HT1080 (cell line): ENCODE results near the gene ACTR8. TPM values are rescaled to one million over a fixed set of nuclear protein-coding genes. Genes with fewer than 3 reads are reported as not detected.

Source experiments
- DNase-seq: peaks from one replicate; pipeline ENCODE4 v3.0.0-alpha.2; 2015; ENCODE audit warnings: low read depth
- total RNA-seq: library from RNA; depleted of rRNA; stranded (reverse); fragments of >200 nt; shearing (Covaris generic); gene quantifications from 2 replicates; pipeline ENCODE4 v1.2.3, GENCODE V29; 2014

Gene ACTR8
- total RNA-seq, 1 experiment from 2014 or later = 20.7 TPM

DNA sequence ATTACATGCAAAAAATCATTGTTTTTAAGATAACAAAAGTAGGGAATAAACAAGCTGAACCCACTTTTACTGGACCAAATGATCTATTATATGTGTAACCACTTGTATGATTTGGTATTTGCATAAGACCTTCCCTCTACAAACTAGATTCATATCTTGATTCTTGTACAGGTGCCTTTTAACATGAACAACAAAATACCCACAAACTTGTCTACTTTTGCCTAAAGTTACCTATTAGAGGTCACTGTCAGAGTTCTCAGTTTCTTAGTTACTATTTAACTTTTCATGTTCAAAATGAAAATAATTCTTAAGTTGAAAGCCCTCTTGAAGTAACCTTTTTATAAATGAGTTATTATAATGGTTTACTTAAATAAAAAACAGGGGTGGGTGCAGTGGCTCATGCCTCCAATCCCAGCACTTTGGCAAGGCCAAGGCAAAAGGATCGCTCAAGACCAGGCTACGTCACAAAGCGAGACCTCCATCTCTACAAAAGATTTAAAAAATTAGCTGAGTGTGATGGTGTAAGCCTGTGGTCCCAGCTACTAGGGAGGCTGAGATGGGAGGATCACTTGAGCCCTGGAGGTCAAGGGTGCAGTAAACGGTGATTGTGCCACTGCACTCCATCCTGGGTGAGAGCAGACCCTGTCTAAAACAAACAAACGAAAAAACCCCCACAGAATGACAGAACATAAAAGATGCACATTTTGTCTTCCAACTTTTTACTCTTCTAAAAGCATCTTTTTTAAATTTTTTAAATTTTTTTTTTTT is 16.0 kb downstream of the ACTR8 start:
- no peak for DNase-seq

- no peak for DNase-seq
Measured at GRCh38 chr3:53863145-53863544, 18.8 kb downstream of the ACTR8 start.

DNA sequence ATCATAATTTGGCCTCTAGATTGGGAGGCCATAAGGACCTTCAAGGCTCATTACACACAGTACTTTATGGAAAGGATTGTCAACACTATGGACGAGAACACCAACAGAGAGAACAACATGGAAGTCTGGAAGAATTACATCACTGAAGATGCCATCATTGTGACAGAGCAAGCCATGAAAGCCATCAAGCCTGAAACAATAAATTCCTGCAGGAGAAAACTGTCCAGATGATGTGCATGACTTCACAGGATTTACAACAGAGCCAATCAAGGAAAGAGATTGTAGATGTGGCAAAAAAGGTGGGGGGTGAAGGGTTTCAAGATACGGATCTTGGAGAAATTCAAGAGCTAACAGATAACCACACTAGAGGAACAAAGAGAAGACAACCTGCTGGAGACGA is 19.7 kb downstream of the ACTR8 start:
- DNase-seq = no peak

DNA sequence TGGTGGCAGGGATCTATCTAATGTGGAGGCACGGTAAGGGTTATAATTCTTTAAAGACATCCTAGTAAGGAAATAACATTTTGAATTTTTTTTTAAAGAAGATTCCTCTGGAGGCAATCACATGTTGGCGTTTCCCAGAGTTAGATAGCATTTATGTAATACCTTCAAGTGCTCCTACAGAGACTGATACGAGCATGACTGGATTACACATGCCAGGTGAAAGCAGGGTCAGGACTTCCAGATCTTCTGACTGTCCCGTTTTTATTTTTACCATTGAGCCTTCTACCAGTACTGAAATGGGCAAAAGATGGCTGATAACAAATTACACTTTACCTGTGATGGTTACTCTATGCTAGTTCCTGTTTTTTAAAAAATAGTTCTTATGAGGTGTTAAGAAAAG is 21.8 kb downstream of the ACTR8 start:
- DNase-seq = no peak

DNA sequence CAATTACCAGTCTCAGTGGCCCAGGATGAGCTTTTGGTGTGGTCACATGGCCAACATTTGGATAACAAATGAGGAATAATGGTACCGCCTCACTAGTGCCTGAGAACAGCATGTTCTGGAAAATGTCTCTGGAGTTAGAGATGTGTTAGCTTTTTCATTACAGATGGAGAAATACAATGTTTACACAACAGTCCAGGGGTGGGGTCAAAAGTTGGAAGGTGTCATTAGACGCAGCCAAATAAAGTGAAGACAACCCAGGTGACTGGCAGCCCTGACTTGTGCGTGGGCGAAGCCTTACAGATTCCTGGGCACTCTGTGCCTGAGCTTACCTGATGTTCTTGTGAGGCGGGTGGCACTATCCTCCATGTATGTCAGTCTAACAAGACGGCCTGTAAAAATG is 22.8 kb downstream of the ACTR8 start:
- no peak for DNase-seq

DNA sequence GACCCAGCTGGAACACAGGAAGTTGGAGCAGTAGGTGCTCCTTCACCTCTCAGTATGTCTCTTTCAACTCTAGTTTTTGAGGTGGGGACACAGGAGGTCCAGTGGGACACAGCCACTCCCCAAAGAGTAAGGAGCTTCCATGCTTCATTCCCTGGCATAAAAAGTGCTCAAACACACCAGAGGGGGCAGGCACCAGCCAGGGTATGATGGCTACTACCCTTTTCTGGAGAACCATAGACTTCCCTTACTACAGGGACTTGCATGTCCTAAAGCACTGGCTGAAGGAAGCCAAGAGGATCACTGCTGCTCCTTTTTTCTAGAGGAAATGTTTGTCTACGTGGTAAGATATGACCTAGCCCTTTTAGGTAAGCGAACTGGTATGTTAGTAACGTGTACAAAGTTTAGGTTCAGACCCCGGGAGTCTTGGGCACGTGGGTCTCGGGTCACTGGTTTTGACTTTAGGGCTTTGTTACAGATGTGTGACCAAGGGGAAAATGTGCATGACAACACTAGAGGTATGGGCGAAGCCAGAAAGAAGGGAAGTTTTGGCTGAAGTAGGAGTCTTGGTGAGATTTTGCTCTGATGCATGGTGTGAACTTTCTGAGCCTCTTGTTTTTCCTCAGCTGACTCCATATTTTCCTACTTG is 23.7 kb downstream of the ACTR8 start:
- DNase-seq = no peak

DNA sequence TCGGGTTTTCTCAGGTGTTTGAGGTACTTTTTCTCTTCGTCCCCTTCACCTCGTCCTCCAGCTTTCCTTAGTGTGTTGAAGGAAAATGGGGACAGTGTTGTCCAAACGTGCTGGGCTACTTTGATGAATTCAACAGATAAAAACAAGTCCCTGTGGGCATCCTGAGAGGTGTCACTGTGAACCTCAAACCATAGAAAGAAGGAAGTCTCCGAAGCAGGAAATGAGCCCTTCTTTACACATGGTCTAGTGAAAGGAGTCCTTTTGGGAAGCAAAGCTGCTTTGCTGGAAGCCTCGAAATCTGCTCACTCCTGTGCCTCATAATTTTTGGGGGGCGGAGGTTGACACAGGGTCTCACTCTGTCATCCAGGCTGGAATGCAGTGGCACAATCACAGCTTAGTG is 25.0 kb downstream of the ACTR8 start:
- DNase-seq = no peak

DNA sequence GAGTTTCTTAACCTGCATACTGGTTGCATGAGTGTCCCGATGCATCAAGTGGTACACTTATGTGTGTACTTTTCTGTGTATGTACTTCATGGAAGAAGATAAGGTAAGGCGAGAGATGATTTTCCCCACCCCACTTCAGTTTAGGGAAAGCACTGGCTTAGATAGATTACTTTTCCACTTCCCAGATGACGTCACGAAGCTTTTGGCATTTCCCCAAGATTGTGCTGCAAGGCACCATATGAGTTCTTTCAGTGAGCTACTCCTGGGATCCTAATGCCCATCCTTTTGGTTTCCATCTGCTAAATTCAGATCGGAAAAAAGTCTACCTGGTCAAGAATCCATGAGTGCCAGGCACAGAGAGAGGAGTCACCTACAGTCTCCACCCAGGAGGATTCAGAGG is 31.1 kb downstream of the ACTR8 start:
- DNase-seq = no peak

GRCh38 chr3:53849916-53850315 is 32.0 kb downstream of the ACTR8 start:
- DNase-seq = no peak

DNA sequence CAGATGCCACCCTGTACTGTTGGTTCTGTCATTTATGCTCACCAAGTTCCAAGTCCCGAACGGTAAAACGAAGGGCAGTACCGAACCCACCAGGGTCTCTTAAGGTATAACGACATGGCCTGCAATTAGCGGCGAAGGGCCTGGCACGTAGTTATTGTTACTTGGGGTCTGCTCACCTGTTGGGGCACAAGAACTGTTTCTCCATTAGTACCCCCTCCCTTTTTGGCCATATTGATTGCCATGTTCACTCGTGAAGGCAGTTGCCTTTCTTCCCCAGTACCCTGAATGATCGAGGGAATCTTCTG is 35.1 kb downstream of the ACTR8 start:
- no peak for DNase-seq

DNA sequence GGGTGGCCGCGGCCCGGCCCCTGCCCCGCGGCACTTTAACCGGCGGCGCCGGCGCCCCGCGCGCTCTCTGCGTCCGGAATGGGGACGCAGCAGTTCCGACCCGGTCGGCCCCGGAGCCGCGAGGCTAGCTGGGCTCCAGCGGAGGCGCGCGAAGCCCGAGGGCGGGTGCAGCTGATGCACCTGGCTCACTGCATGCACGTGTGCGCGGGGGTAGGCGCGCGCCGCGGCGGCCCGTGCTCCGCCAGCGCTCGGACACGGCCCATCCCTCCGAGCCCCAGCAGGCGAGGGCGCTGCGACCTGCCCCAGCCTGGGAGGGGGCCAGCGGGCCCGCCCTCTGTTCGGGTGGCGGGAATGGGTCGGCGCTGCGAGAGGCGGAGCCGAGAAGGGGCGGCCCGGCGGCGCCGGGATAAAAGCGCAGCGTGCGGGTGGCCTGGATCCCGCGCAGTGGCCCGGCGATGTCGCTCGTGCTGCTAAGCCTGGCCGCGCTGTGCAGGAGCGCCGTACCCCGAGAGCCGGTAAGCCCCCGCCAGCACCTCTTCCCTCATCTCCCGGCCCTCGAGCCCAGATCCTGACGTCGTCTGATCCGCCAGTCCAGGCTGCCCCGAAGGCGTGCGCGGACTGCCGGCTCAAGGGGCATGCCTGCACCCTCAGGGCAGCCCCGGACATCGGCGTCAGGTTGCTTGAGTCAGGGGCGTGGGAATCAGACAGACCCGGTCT is 35.7 kb downstream of the ACTR8 start, which contains the start of the genes CHDH and IL17RB:
Gene CHDH, minus strand, starts transcription at position 286 of the 717 bp plus-strand sequence. CDS start 22,411 bp downstream, outside the sequence.
Gene IL17RB, plus strand, starts transcription at position 435 of the 717 bp plus-strand sequence. Its CDS starts 21 bp downstream, at position 456.
- DNase-seq = no peak

GRCh38 chr3:53845881-53846133 is 36.1 kb downstream of the ACTR8 start:
- no peak for DNase-seq

DNA sequence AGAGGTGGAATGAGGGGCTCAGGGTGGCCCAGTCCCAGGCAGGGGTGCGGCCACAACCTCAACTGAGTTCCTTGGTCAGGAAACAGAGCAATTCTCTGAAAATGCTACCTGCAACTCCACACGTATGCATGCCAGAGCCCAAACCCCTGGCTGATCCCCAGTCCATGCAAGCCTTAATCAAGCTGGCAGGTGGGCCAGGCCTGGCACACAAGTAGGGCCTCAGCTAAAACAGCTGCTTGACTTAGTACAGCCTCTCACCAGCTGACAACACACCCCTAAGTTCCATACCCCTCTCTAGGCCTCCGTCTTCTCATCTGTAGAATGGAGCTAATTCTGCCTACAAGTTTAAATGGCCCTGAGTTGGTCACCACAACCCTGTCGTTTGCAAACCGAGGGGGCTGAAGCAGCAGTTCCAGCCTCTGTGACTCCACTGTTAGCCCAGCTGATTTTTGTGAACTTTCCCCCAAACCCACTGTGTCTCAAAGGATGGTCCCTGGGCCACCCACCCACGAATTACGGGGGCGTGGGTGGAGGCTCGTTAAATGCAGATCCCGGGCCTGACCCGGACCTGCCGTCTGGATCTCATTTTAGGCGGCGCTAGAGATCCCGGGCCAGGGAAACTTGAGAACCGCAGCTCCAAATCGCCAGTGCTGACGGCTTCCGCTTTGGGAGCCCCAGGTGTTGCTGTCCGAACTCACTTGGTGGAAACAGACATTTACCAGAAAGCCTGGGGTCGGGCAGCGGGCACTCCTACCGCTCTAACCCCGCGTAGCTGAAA is 36.7 kb downstream of the ACTR8 start:
- DNase-seq = no peak

- DNase-seq = no peak
Measured at GRCh38 chr3:53844262-53845102, 37.5 kb downstream of the ACTR8 start.

- DNase-seq = no peak
Measured at GRCh38 chr3:53843195-53844177, 38.5 kb downstream of the ACTR8 start.

- DNase-seq = peak; percentile 35
Measured at GRCh38 chr3:53842436-53843194, 39.3 kb downstream of the ACTR8 start.

GRCh38 chr3:53841296-53841695 is 40.7 kb downstream of the ACTR8 start:
- no peak for DNase-seq

- DNase-seq = peak; percentile 14
Measured at GRCh38 chr3:53837331-53837730, 44.6 kb downstream of the ACTR8 start.
